Activated T-cell treated with anti-CD3 and anti-CD28 coated beads for 4 hours (primary cell): ENCODE data around the gene F11R.
A peak's percentile ranks its signal among the peaks of the same experiment; 100 is the strongest.
"Not testable (repeated sequence)": the region's sequence is repeated elsewhere in the genome, so short reads cannot be mapped to it uniquely, and the experiment has no call there.

ENCODE experiments used
- DNase-seq: peaks from one replicate; pipeline ENCODE4 v3.0.0-alpha.2; 2020

Gene F11R

GRCh38 chr1:160956966-160957365 lies 64.0 kb downstream of the F11R start:
- no peak for DNase-seq

- DNase-seq, result peak; percentile 22
Observed at GRCh38 chr1:160954158-160955104, 66.5 kb downstream of the F11R start, which contains the start of gene ITLN2. ITLN2 (minus strand) TSS chr1:160954809; CDS start chr1:160954741, 68 bp downstream.

- no peak for DNase-seq
Observed at GRCh38 chr1:160953030-160953429, 67.9 kb downstream of the F11R start.

- no peak for DNase-seq
Observed at GRCh38 chr1:160952129-160952510, 68.8 kb downstream of the F11R start.

- DNase-seq, result peak; percentile 61
Observed at GRCh38 chr1:160951443-160952128, 69.4 kb downstream of the F11R start.

- DNase-seq, result no peak
Observed at GRCh38 chr1:160950657-160951056, 70.3 kb downstream of the F11R start.

- DNase-seq, result no peak
Observed at GRCh38 chr1:160949881-160950280, 71.1 kb downstream of the F11R start.

- not testable (repeated sequence) for DNase-seq
Observed at GRCh38 chr1:160949216-160949880, 71.6 kb downstream of the F11R start.

GRCh38 chr1:160947174-160947759 lies 73.7 kb downstream of the F11R start:
- not testable (repeated sequence) for DNase-seq

GRCh38 chr1:160945881-160946280 lies 75.1 kb downstream of the F11R start:
- DNase-seq, result not testable (repeated sequence)
